Left ventricle myocardium superior (tissue), 1 donor: ENCODE results near the gene EHD4. TPM values are rescaled to one million over a fixed set of nuclear protein-coding genes. Genes with fewer than 3 reads are reported as not detected.
A peak's percentile ranks its signal among the peaks of the same experiment; 100 is the strongest.

Experiments
- ATAC-seq: fragments of 200-7000 bp; cut with Tn5 transposase; one replicate; pipeline ENCODE4 v1.9.1; 2020; ENCODE audit warnings: mild to moderate bottlenecking, moderate library complexity
- DNase-seq: peaks from one replicate; pipeline ENCODE4 v3.0.0-alpha.2; 2020
- intact Hi-C: fragments of 100-400 bp; cut with micrococcal nuclease; formaldehyde crosslinking; loops from one replicate; pipeline ENCODE4 v1.11.0; 2022
- total RNA-seq: library from RNA; stranded (reverse); fragmentation: NEBNext Ultra II Directional; extraction: Animal tissue kit (Norgen Biotek cat#: 25700); gene quantifications from one replicate; pipeline ENCODE4 v1.2.1, GENCODE V29; 2021
- donor health status: DM: no; HTN: yes; CAD: no; lungs with severe emphysema.

Gene EHD4
- total RNA-seq, 1 donor from 2014 or later: 53.5 TPM

GRCh38 chr15:41945221-41945620, 27.1 kb downstream of the EHD4 start:
- intact Hi-C loops: no loop called here
- DNase-seq (no peak), ATAC-seq (peak; percentile 23)

GRCh38 chr15:41944313-41944940, 27.9 kb downstream of the EHD4 start:
- DNase-seq (peak; percentile 74), ATAC-seq (peak; percentile 46)
- intact Hi-C loops: no loop called here

- ATAC-seq (no peak), DNase-seq (no peak)
- intact Hi-C loops: no loop called here
These were observed 28.6 kb downstream of the EHD4 start for GRCh38 chr15:41943543-41944312.

GRCh38 chr15:41942886-41943285, 29.5 kb downstream of the EHD4 start:
- ATAC-seq: no peak
- intact Hi-C loops: no loop called here
- DNase-seq: no peak

- no peak for DNase-seq
- intact Hi-C loops: no loop called here
- no peak for ATAC-seq
These were observed 30.5 kb downstream of the EHD4 start for GRCh38 chr15:41941644-41942415.

GRCh38 chr15:41940441-41940857, 31.9 kb downstream of the EHD4 start:
- intact Hi-C loops: no loop called here
- no peak for ATAC-seq
- DNase-seq: no peak

GRCh38 chr15:41939986-41940385, 32.4 kb downstream of the EHD4 start:
- intact Hi-C loops: no loop called here
- DNase-seq (no peak), ATAC-seq (no peak)

GRCh38 chr15:41937568-41937923, 34.8 kb downstream of the EHD4 start:
- no peak for ATAC-seq
- intact Hi-C loops: no loop called here
- no peak for DNase-seq

- intact Hi-C loops: no loop called here
- peak; percentile 36 for ATAC-seq
- no peak for DNase-seq
These were observed 35.4 kb downstream of the EHD4 start for GRCh38 chr15:41936649-41937567.

GRCh38 chr15:41936155-41936554, 36.2 kb downstream of the EHD4 start:
- ATAC-seq: no peak
- no peak for DNase-seq
- intact Hi-C loops: no loop called here

GRCh38 chr15:41935566-41936020, 36.8 kb downstream of the EHD4 start:
- ATAC-seq (no peak), DNase-seq (no peak)
- intact Hi-C loops: no loop called here

- intact Hi-C loops: no loop called here
- ATAC-seq: peak; percentile 27
- no peak for DNase-seq
These were observed 37.5 kb downstream of the EHD4 start for GRCh38 chr15:41934843-41935242.

- intact Hi-C loops: no loop called here
- ATAC-seq: peak; percentile 25
These were observed 38.6 kb downstream of the EHD4 start for GRCh38 chr15:41933771-41934170.

GRCh38 chr15:41933326-41933725, 39.0 kb downstream of the EHD4 start:
- no peak for ATAC-seq
- DNase-seq: no peak
- intact Hi-C loops: no loop called here

More at GRCh38 chr15:41933771-41934170, 38.6 kb downstream of the EHD4 start:
- DNase-seq: no peak

- ATAC-seq (no peak), DNase-seq (no peak)
- intact Hi-C loops: no loop called here
These were observed 39.7 kb downstream of the EHD4 start for GRCh38 chr15:41932511-41933289.

GRCh38 chr15:41932101-41932500, 40.3 kb downstream of the EHD4 start:
- intact Hi-C loops: no loop called here
- DNase-seq: no peak
- no peak for ATAC-seq

GRCh38 chr15:41930867-41931222, 41.5 kb downstream of the EHD4 start:
- intact Hi-C loops: no loop called here
- ATAC-seq (no peak), DNase-seq (no peak)

GRCh38 chr15:41930221-41930866, 42.0 kb downstream of the EHD4 start:
- intact Hi-C loops: no loop called here
- peak; percentile 68 for DNase-seq

More at GRCh38 chr15:41930221-41930866, 42.0 kb downstream of the EHD4 start:
- ATAC-seq: peak; percentile 66
